Right lobe of liver (tissue), 6 donors: Measurements from ENCODE around the gene SLC12A9. TPM values are rescaled to one million over a fixed set of nuclear protein-coding genes. Genes with fewer than 3 reads are reported as not detected.

Experiments used
- ATAC-seq, 4 donors: fragments of 200-7000 bp; cut with Tn5 transposase; one replicate each; pipeline ENCODE4 v1.9.1; 2020; ENCODE audit warnings: mild to moderate bottlenecking in 4 of 4, moderate library complexity in 4 of 4
- DNase-seq, 3 donors: peaks; one replicate each; pipeline ENCODE4 v3.0.0-alpha.2; 2020
- H3K27ac ChIP-seq, 3 donors: fragments of 200-600 bp; one replicate each; pipeline ENCODE4 v1.8.0; 2022
- H3K27me3 ChIP-seq, 2 donors: fragments of 200-600 bp; one replicate each; pipeline ENCODE4 v1.8.0; 2022
- H3K36me3 ChIP-seq, 4 donors: fragments of 200-600 bp; sonication (generic) in 1 of 4; one replicate each; pipeline versions ENCODE4 v1.5.1 to v1.8.0; 2017 to 2022; ENCODE audit warnings: control low read depth in 1 of 4
- H3K4me1 ChIP-seq, 4 donors: fragments of 200-600 bp; sonication (generic) in 1 of 4; one replicate each; pipeline versions ENCODE4 v1.5.1 to v1.8.0; 2017 to 2022; ENCODE audit warnings: control low read depth in 1 of 4
- H3K4me3 ChIP-seq, 3 donors: fragments of 200-600 bp; one replicate each; pipeline ENCODE4 v1.8.0; 2022
- H3K9me3 ChIP-seq, 4 donors: fragments of 200-600 bp; sonication (generic) in 1 of 4; one replicate each; pipeline versions ENCODE4 v1.5.1 to v1.8.0; 2017 to 2022; ENCODE audit warnings: control low read depth in 1 of 4
- POLR2A ChIP-seq: fragments of 450-650 bp; IDR thresholded peaks from one replicate; pipeline ENCODE4 v1.6.1; 2017; ENCODE audit warnings: antibody characterized with exemption, mild to moderate bottlenecking
- WGBS: methylation state at CpG from one replicate; pipeline ENCODE4 v1.1.6; 2018; ENCODE audit warnings: low coverage, low lambda C conversion rate; ENCODE audit not compliant: insufficient coverage; ENCODE audit errors: missing lambda C conversion rate; 5-methylcytosine and 5-hydroxymethylcytosine counted together
- intact Hi-C, 2 donors: fragments of 100-400 bp; cut with DNase I; formaldehyde crosslinking; loops; one replicate each; pipeline versions ENCODE4 v1.11.2 to v1.14.1; 2022
- total RNA-seq, 6 experiments: library from RNA; depleted of rRNA in 2 of 6; stranded (reverse); fragments of >200 nt in 2 of 6; fragmentation: NEBNext Ultra II Directional in 3 of 6; extraction: Animal tissue kit (Norgen Biotek cat#: 25700) in 3 of 6; gene quantifications; one replicate each; pipeline versions ENCODE4 v1.1.0 to v1.2.4, GENCODE V29; 2016 to 2023
- TF ChIP-seq, protein P1 (sequence below), 4 donors: fragments of 200-600 bp in 3 of 4; fragments of 450-650 bp in 1 of 4; IDR thresholded peaks; one replicate each; pipeline versions ENCODE4 v1.5.1 to v1.8.0; 2016 to 2022; ENCODE audit warnings: antibody characterized with exemption in 4 of 4, mild to moderate bottlenecking in 2 of 4
- donor health status: DM: no; HTN: yes; CAD: no.
- donor health status: DM: no; HTN: no; CAD: no.
- donor health status: DM: no; HTN: no; CAD: no.
- donor health status: DM: no; HTN: yes; CAD: no.
- donor health status: DM: no; HTN: yes; CAD: no.

Gene SLC12A9
- total RNA-seq, 6 experiments from 2014 or later = 7.1 to 10.6 (median 9.2) TPM

DNA sequence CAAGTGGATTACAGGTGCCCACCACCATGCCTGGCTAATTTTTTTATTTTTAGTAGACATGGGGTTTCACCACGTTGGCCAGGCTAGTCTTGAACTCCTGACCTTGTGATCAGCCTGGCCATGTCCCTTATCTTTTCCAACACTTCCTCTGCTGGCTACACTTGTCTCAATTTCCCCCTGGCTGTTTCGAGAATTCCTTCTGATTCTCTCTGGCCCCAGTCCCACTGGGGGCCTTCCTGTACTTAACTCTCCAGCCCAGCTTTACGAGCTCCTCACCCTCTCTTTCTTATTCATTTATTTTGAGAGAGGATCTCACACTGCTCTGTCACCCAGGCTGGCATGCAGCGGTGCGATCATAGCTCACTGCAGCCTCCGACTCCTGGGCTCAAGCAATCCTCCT lies 33.7 kb upstream of the SLC12A9 start:
- Histone ChIP-seq H3K27ac (no peak overlapping the region), H3K27me3 (no peaks in the 10 kb centered on the region), H3K4me3 (no peak overlapping the region), H3K4me1 (peaks cover 0 to 44% (median 7%) of the 10 kb centered on the region in 4 donors), H3K36me3 (peaks cover 5 to 76% (median 28%) of the 10 kb centered on the region in 4 donors), H3K9me3 (no peaks in the 10 kb centered on the region)
- TF ChIP-seq POLR2A = no peak
- TF ChIP-seq, protein P1, sequence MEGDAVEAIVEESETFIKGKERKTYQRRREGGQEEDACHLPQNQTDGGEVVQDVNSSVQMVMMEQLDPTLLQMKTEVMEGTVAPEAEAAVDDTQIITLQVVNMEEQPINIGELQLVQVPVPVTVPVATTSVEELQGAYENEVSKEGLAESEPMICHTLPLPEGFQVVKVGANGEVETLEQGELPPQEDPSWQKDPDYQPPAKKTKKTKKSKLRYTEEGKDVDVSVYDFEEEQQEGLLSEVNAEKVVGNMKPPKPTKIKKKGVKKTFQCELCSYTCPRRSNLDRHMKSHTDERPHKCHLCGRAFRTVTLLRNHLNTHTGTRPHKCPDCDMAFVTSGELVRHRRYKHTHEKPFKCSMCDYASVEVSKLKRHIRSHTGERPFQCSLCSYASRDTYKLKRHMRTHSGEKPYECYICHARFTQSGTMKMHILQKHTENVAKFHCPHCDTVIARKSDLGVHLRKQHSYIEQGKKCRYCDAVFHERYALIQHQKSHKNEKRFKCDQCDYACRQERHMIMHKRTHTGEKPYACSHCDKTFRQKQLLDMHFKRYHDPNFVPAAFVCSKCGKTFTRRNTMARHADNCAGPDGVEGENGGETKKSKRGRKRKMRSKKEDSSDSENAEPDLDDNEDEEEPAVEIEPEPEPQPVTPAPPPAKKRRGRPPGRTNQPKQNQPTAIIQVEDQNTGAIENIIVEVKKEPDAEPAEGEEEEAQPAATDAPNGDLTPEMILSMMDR (IDR thresholded peaks at IDR 0.05) = no peak
- ATAC-seq (no peak), DNase-seq (no peak)
- 73% methylated on average over 6 of the region's 6 CpGs for WGBS
- intact Hi-C loops = no loop called here

- 85% methylated on average over 5 of the region's 23 CpGs for WGBS
- peak in 1 of 3 donors; percentile 48 for DNase-seq
- no peak for ATAC-seq
- H3K4me1 ChIP-seq = peaks cover 0 to 40% (median 6%) of the 10 kb centered on the region in 4 donors
- no peaks in the 10 kb centered on the region for H3K9me3 ChIP-seq
- H3K27me3 ChIP-seq = no peaks in the 10 kb centered on the region
- H3K4me3 ChIP-seq = no peak overlapping the region
- no peak overlapping the region for H3K27ac ChIP-seq
- TF ChIP-seq, protein P1 (IDR thresholded peaks at IDR 0.05) = no peak
- no peak for TF ChIP-seq POLR2A
- H3K36me3 ChIP-seq = peaks cover 5 to 73% (median 28%) of the 10 kb centered on the region in 4 donors
- intact Hi-C loops = no loop called here
These were observed 32.9 kb upstream of the SLC12A9 start for GRCh38 chr7:100819586-100819985.

DNA sequence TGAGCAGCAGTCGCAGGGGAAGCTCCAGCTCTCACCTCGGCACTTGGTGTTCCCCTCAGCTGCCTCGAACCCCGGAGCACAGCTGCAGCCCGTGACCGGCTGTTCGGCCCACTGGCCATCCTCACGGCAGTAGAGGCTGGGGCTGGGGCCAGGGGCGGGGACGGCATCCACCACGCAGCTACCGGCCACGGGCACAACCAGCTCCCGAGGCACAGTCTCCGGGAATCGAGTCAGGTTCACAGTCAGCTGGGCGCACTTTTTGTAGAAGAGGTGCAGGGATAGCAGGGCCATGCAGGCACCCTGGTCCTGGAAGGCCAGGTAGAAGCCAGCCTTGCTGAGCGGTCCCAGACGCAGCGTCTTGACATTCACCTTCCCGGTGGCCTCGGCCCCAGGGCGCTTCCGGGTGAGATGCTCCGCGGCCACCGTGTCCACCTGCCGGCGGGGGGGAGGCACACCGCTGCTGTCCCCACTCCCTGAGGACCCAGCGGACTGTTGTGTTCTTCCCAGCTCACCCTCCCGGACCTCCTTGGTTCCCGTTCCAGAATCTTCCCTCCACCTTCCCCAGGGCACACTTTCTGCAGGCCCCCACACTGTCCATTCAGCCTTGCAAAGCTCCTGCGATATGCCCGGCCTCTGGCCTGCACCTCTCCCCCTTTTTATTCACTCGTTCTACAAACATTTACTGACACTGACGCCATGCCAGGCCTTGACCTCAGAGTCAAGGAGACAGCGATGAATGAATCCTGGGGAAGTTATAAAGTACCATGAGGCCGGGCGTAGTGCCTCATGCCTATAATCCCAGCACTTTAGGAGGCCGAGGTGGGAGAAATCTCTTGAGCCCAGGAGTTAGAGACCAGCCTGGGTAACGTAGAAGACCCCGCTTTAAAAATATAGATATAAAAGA lies 30.0 kb upstream of the SLC12A9 start:
- TF ChIP-seq POLR2A = no peak
- TF ChIP-seq, protein P1 (IDR thresholded peaks at IDR 0.05) = no peak
- DNase-seq = peak in 2 of 3 donors; percentile 71 to 80
- peak in 2 of 4 donors; percentile 30 to 38 for ATAC-seq
- intact Hi-C loops = no loop called here
- no peaks in the 10 kb centered on the region for H3K27me3 ChIP-seq
- peak overlapping the region in 1 of 3 donors; percentile 79 for H3K27ac ChIP-seq
- peaks cover 0 to 35% (median 4%) of the 10 kb centered on the region in 4 donors for H3K4me1 ChIP-seq
- no peaks in the 10 kb centered on the region for H3K9me3 ChIP-seq
- H3K36me3 ChIP-seq = peaks cover 3 to 48% (median 19%) of the 10 kb centered on the region in 4 donors
- H3K4me3 ChIP-seq = peak overlapping the region in 1 of 3 donors; percentile 7
- WGBS = 50% methylated on average over 14 of the region's 43 CpGs

GRCh38 chr7:100823140-100823525 lies 29.4 kb upstream of the SLC12A9 start:
- WGBS = 21% methylated on average over 2 of the region's 7 CpGs
- Histone ChIP-seq H3K36me3 (peaks cover 2 to 46% (median 19%) of the 10 kb centered on the region in 4 donors), H3K27me3 (no peaks in the 10 kb centered on the region), H3K27ac (peak overlapping the region in 1 of 3 donors; percentile 79), H3K9me3 (no peaks in the 10 kb centered on the region), H3K4me3 (peak overlapping the region in 1 of 3 donors; percentile 7), H3K4me1 (peaks cover 0 to 35% (median 4%) of the 10 kb centered on the region in 4 donors)
- TF ChIP-seq, protein P1 (IDR thresholded peaks at IDR 0.05) = no peak
- TF ChIP-seq POLR2A = no peak
- ATAC-seq (no peak), DNase-seq (peak in 1 of 3 donors; percentile 50)
- intact Hi-C loops = no loop called here
